ENCODE data around the gene AQP2.

GRCh38 chr12:49951411-49952240, 1.1 kb downstream of the AQP2 start:
- TF ChIP-seq CTCF (IDR thresholded peaks at IDR 0.05) (no peak), POLR2A (IDR thresholded peaks at IDR 0.05) (no peak)

All from uterus (tissue), 2 donors.